Sigmoid colon (tissue), 7 donors: ENCODE data around the gene BAX. TPM values are rescaled to one million over a fixed set of nuclear protein-coding genes. Genes with fewer than 3 reads are reported as not detected.

Experiments used
- DNase-seq: peaks from one replicate; pipeline ENCODE4 v3.0.0-alpha.2; 2019
- H3K27ac ChIP-seq, 4 donors: fragments of 200-600 bp; sonication (generic); one replicate each; pipeline ENCODE4 v1.5.1; 2016 to 2019; ENCODE audit warnings: mild to moderate bottlenecking in 1 of 4
- H3K27me3 ChIP-seq, 3 donors: fragments of 200-600 bp; sonication (generic); one replicate each; pipeline ENCODE4 v1.5.1; 2019; ENCODE audit warnings: mild to moderate bottlenecking in 1 of 3
- H3K36me3 ChIP-seq, 4 donors: fragments of 200-600 bp; sonication (generic); one replicate each; pipeline ENCODE4 v1.5.1; 2016 to 2019
- H3K4me1 ChIP-seq, 4 donors: fragments of 200-600 bp; sonication (generic); one replicate each; pipeline ENCODE4 v1.5.1; 2017 to 2019
- H3K4me3 ChIP-seq, 4 donors: fragments of 200-600 bp; sonication (generic); one replicate each; pipeline ENCODE4 v1.5.1; 2017 to 2019; ENCODE audit warnings: mild to moderate bottlenecking in 2 of 4, moderate library complexity in 1 of 4
- H3K9me3 ChIP-seq, 4 donors: fragments of 200-600 bp in 3 of 4; sonication (generic) in 3 of 4; one replicate each; pipeline versions ENCODE4 v1.5.1 to v1.6.1; 2013 to 2019
- EP300 ChIP-seq, 4 donors: sonication (generic); formaldehyde crosslinking; IDR thresholded peaks; one replicate each; pipeline ENCODE4 v1.6.1; 2017; ENCODE audit warnings: antibody characterized with exemption in 4 of 4
- POLR2A ChIP-seq, 2 donors: fragments of 450-650 bp; IDR thresholded peaks; one replicate each; pipeline ENCODE4 v1.6.1; 2016; ENCODE audit warnings: antibody characterized with exemption in 2 of 2, mild to moderate bottlenecking in 2 of 2, moderate library complexity in 2 of 2
- POLR2AphosphoS5 ChIP-seq, 4 donors: sonication (generic); formaldehyde crosslinking; IDR thresholded peaks; one replicate each; pipeline ENCODE4 v1.6.1; 2017; ENCODE audit warnings: antibody characterized with exemption in 4 of 4
- WGBS, 2 donors: extraction: QIAGEN DNeasy Blood & Tissue Kit; methylation state at CpG; one replicate each; pipeline ENCODE4 v1.1.7; 2013; 5-methylcytosine and 5-hydroxymethylcytosine counted together
- intact Hi-C: fragments of 100-400 bp; cut with DNase I; formaldehyde crosslinking; loops from one replicate; pipeline ENCODE4 v1.15.1; 2023
- polyA plus RNA-seq, 3 donors: library from polyadenylated mRNA; stranded (reverse); fragments of 200-250 nt; gene quantifications; one replicate each; pipeline ENCODE4 v1.2.3, GENCODE V29; 2013
- total RNA-seq, 4 donors: library from RNA; depleted of rRNA; stranded (reverse); fragments of >200 nt; gene quantifications; one replicate each; pipeline ENCODE4 v1.1.0, GENCODE V29; 2016
- TF ChIP-seq, protein P1 (sequence below), 4 experiments: fragments of 450-650 bp in 3 of 4; fragments of 200-600 bp in 1 of 4; IDR thresholded peaks; one replicate each; pipeline ENCODE4 v1.5.1; 2016 to 2019; ENCODE audit warnings: antibody characterized with exemption in 4 of 4, mild to moderate bottlenecking in 3 of 4, moderate library complexity in 2 of 4
- donor health status: healthy with polysubstance abuse.
- donor health status: Bipolar disorder and iron deficiency.
- donor health status: healthy.

BAX gene
- total and polyA plus RNA-seq, 7 donors, result 17.9 to 216 (median 61.5) TPM

DNA sequence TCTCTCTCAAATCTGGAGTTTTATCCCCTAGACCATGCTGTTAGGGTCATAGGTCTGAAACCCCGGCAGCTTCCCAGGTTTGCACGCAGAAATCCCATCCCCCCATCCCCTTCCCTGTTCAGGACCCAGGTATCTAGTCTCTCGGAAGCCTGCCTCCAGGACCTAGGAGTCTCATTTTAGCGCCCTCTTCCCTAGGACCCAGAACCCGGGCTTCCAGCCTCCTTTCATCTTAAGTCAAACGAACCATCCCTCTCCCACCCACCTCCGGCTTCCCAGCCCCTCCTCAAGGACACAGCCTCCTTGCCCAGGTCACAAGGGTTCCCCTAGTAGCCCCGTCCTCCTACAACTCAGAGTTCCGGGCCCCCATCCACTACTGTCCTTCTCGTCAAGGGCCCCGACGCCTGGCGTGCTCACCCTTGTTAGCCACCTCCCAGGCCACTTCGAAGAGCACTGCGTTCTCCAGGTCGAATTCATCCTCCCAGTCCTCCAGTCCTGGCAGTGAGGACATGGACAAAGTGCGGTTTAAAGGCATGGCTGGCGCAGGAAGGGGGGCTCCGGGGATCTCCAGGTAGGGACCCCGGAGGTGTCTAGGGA, 38.0 kb downstream of the BAX start:
- DNase-seq, result peak; percentile 81
- peak overlapping the region; percentile 58 to 76 (median 67) for H3K4me3 ChIP-seq
- peaks cover 0 to 25% (median 5%) of the 10 kb centered on the region in 4 donors for H3K36me3 ChIP-seq
- H3K9me3 ChIP-seq, result no peaks in the 10 kb centered on the region
- peak overlapping the region; percentile 88 to 97 (median 90) for H3K27ac ChIP-seq
- TF ChIP-seq, protein P1, sequence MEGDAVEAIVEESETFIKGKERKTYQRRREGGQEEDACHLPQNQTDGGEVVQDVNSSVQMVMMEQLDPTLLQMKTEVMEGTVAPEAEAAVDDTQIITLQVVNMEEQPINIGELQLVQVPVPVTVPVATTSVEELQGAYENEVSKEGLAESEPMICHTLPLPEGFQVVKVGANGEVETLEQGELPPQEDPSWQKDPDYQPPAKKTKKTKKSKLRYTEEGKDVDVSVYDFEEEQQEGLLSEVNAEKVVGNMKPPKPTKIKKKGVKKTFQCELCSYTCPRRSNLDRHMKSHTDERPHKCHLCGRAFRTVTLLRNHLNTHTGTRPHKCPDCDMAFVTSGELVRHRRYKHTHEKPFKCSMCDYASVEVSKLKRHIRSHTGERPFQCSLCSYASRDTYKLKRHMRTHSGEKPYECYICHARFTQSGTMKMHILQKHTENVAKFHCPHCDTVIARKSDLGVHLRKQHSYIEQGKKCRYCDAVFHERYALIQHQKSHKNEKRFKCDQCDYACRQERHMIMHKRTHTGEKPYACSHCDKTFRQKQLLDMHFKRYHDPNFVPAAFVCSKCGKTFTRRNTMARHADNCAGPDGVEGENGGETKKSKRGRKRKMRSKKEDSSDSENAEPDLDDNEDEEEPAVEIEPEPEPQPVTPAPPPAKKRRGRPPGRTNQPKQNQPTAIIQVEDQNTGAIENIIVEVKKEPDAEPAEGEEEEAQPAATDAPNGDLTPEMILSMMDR (IDR thresholded peaks at IDR 0.05), result no peak
- no peak for TF ChIP-seq POLR2AphosphoS5 (IDR thresholded peaks at IDR 0.05)
- no peak for TF ChIP-seq EP300 (IDR thresholded peaks at IDR 0.05)
- no peaks in the 10 kb centered on the region for H3K27me3 ChIP-seq
- peaks cover 0 to 42% (median 37%) of the 10 kb centered on the region in 4 donors for H3K4me1 ChIP-seq
- WGBS, 2 donors, result 0% methylated on average over 20 of the region's 20 CpGs
- intact Hi-C loops, result loop anchor here (5.0 kb wide), 1 partner anchor 155 kb away; no protein-coding TSS in a partner anchor

GRCh38 chr19:48993175-48994034, 38.7 kb downstream of the BAX start, which contains the start of the genes GYS1 and RUVBL2:
GYS1 (minus strand) TSS chr19:48993309; CDS start chr19:48993112, 197 bp downstream.
RUVBL2 (plus strand) TSS chr19:48993887; CDS start chr19:48993912, 25 bp downstream.
- H3K36me3 ChIP-seq, result peaks cover 0 to 17% (median 3%) of the 10 kb centered on the region in 4 donors
- peak within 1 kb of the TSS; percentile 88 to 97 (median 90) for H3K27ac ChIP-seq
- peak; percentile 100 for DNase-seq
- 0% methylated on average over 56 of the region's 56 CpGs for WGBS, 2 donors
- H3K4me3 ChIP-seq, result peak within 1 kb of the TSS; percentile 58 to 76 (median 67)
- no peaks in the 10 kb centered on the region for H3K9me3 ChIP-seq
- peaks cover 0 to 42% (median 37%) of the 10 kb centered on the region in 4 donors for H3K4me1 ChIP-seq
- H3K27me3 ChIP-seq, result no peaks in the 10 kb centered on the region
- intact Hi-C loops, result loop anchor here (5.0 kb wide), 1 partner anchor 154 kb away; no protein-coding TSS in a partner anchor
- TF ChIP-seq POLR2A (IDR thresholded peaks at IDR 0.05), result peak; percentile 87 to 94
- TF ChIP-seq POLR2AphosphoS5 (IDR thresholded peaks at IDR 0.05), result peak; percentile 92 to 98 (median 98)
- peak in 1 of 4 donors; percentile 66 for TF ChIP-seq EP300 (IDR thresholded peaks at IDR 0.05)
- TF ChIP-seq, protein P1 (IDR thresholded peaks at IDR 0.05), result peak; percentile 96 to 99 (median 98)

GRCh38 chr19:48994035-48994386, 39.3 kb downstream of the BAX start:
- Histone ChIP-seq H3K27me3 (no peaks in the 10 kb centered on the region), H3K4me3 (peak overlapping the region; percentile 58 to 76 (median 67)), H3K27ac (peak overlapping the region; percentile 88 to 97 (median 90)), H3K4me1 (peaks cover 0 to 42% (median 37%) of the 10 kb centered on the region in 4 donors), H3K36me3 (peaks cover 0 to 11% (median 0%) of the 10 kb centered on the region in 4 donors), H3K9me3 (no peaks in the 10 kb centered on the region)
- DNase-seq, result no peak
- 1% methylated on average over 13 of the region's 13 CpGs for WGBS, 2 donors
- intact Hi-C loops, result loop anchor here (5.0 kb wide), 1 partner anchor 153 kb away; no protein-coding TSS in a partner anchor
- TF ChIP-seq, protein P1 (IDR thresholded peaks at IDR 0.05), result no peak
- no peak for TF ChIP-seq POLR2AphosphoS5 (IDR thresholded peaks at IDR 0.05)
- no peak for TF ChIP-seq EP300 (IDR thresholded peaks at IDR 0.05)
- no peak for TF ChIP-seq POLR2A (IDR thresholded peaks at IDR 0.05)

DNA sequence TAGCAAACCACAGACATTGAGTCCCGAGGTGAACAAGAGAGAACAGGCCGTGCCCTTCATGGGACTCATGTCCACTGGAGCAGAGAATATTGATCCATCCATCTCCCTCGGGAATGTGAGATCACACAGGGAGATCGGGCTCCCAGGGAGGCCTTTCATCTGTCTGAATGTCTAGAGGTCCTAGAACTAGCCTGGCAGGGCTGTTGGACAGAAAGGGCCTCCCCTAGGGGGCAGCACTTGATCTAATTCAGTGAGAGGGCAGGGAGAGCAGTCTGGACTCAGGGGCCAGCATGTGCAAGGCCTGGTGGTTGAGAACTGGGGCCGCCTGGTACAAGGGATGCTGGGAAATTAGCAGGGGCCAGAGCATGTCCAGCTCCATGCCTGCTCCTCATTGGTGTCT, 43.3 kb downstream of the BAX start:
- 82 to 85% methylated on average over 5 of the region's 5 CpGs for WGBS, 2 donors
- intact Hi-C loops, result no loop called here
- peaks cover 0 to 16% (median 13%) of the 10 kb centered on the region in 4 donors for H3K4me1 ChIP-seq
- no peaks in the 10 kb centered on the region for H3K27me3 ChIP-seq
- H3K27ac ChIP-seq, result no peak overlapping the region
- no peak for TF ChIP-seq POLR2A (IDR thresholded peaks at IDR 0.05)
- TF ChIP-seq, protein P1 (IDR thresholded peaks at IDR 0.05), result peak in 1 of 4 experiments; percentile 10
- no peak overlapping the region for H3K4me3 ChIP-seq
- H3K36me3 ChIP-seq, result peaks cover 0 to 14% (median 0%) of the 10 kb centered on the region in 4 donors
- no peaks in the 10 kb centered on the region for H3K9me3 ChIP-seq
- no peak for DNase-seq
